GM21619 (cell line): ENCODE measurements around the gene LIPM.

Source experiments
- ATAC-seq: cut with Tn5 transposase; IDR thresholded peaks from one replicate; pipeline ENCODE4 v1.9.1; 2021; ENCODE audit not compliant: unreplicated experiment

The LIPM gene

DNA sequence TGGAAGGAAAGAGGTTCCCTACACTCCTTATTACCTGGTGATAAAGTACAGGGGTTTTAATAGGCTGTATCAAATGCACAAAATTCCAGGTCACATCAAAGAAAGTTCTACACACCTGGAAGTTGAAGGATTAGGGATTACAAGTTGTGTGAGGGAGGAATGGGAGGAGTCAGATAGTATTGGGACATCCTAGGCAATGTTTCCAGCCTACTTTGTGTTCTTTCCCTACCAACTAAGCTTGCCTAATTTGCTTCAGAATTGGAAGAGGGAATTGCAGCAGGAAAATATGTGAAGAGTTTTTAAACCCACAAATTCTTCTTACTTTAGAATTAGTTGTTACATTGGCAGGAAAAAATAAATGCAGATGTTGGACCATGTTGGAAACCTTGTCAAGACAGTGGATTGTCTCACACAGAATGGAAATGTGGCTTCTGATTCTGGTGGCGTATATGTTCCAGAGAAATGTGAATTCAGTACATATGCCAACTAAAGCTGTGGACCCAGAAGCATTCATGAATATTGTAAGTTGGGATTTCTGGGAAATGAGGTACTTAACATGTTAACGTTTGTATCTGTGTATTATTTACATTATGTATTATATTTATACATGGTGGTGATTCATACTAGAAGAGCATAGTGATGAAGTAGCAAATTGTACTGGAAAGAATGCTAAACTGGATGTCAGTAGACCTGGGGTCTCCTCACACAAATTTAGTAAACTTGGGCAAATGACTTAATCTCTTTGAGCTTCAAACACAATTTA is at the start of gene LIPM:
Gene LIPM (plus strand): TSS at position 208 of the 763 bp plus-strand sequence. CDS start 167 bp downstream, at position 375.
- no peak for ATAC-seq

GRCh38 chr10:88754287-88754686 is 48.2 kb upstream of the LIPM start:
- no peak for ATAC-seq

- ATAC-seq = peak; percentile 78
These were observed 46.8 kb upstream of the LIPM start for GRCh38 chr10:88755753-88756152.

DNA sequence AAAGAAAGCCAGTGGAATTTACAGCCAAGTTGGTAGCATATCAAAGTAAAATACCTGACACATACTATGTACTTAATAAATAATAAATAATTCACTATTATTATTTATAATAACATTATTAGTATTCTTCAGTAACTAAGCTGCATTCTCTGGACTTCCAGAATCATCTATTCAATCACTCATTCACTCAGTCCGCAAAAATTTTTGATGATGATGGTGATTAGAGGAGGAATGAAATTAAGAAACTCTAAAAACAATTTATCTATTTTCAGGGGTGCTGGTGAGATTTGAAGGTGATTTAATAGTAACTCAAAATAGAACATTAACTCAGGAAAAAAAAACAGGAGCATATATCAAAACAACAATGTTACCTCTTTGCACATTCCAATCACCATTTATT is 45.9 kb upstream of the LIPM start:
- no peak for ATAC-seq

DNA sequence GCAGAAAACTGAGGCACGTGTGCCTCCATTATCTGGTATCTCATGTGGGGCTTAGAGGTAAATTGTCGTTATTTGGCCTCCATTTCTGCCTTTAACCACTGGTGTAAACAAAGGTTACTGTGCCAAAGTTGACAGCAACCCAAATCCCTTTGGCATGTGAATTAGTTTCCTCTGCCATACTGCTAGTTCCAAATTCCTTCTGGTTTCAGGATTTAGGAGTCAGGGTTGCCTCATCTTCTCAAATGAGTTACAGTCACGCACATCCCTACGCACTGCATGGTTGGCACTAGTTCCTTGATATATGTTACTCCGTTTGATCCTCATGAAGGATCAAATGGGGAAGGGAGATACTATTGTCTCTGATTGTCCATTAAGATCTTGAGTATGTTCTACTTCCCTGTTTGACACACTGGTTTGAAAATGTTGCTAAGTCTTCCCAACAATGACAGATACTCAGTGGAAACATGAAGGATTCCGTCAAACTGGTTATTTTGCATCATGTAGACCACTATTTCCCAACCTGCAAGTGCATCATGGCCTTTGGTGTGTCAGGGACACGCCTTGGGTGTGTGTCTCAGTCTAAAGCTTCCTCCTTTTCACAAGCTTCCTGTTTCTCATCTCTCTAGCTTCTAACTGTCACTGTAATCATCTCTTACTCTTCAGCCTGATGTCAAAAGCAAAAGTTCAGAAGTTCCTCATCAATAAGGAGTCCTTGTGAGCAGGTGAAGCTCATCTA is 43.0 kb upstream of the LIPM start, which contains the start of gene LIPN:
Gene LIPN (plus strand): TSS at position 655 of the 736 bp plus-strand sequence. CDS start 1,386 bp downstream, outside the sequence.
- ATAC-seq = no peak

- ATAC-seq = no peak
These were observed 39.6 kb upstream of the LIPM start for GRCh38 chr10:88762906-88763305.

DNA sequence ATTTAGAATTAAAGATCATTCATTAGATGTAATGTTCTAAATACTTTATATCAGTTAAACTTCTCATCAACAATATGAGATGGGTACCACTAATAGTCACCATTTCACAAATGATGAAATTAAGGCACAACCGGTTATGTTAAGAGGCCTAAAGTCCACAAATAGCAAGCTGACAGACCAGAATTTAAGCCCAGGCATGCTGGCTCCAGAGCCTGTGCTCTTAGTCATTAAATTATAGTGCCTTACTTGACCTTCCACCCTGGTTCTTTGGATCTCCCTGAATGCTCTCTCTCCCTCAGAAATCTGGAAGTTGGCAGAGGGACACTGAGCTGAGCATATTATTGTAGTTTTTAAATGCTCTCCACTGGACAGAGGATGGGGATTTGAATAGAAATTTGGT is 39.1 kb upstream of the LIPM start:
- ATAC-seq = no peak

- peak; percentile 44 for ATAC-seq
These were observed 38.4 kb upstream of the LIPM start for GRCh38 chr10:88764110-88764509.

- no peak for ATAC-seq
These were observed 36.7 kb upstream of the LIPM start for GRCh38 chr10:88765816-88766215.

DNA sequence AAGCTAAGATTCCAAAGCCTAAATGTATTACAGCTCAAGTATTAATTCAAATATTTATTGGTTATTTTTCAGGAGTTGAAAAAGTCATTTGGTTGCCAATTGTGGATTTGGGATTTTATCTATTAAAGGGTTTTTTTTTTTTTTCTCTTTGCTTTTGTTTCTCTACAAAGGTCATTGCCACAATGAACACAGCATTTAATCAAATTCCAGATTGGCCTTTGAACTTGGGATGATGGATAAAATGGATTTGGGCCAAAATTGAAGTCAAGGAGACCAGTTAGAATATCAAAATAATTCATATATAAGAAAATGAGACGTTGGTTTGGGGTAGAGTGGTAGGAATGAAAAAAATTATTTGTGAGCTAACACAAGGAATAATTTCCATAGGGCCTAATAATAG is 33.1 kb upstream of the LIPM start:
- no peak for ATAC-seq

GRCh38 chr10:88781206-88781605 is 21.3 kb upstream of the LIPM start:
- ATAC-seq = no peak

DNA sequence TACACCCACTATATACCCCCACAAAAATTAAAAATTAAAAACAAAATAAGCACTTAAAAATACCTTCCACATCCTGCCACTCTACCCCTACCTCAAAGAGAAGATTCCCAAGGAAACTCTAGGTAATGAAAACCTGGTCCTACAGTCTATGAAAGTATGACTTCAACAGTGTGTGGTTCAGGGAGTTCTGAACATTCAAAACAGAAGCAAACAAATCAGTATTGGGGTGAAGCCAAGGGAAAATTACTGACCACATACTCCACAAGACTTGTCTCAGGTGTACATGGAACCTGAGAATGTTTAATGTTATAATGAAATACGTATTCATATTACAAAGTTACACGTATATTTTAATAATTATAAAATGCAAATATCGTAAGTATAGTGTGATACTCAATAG is 20.3 kb upstream of the LIPM start:
- ATAC-seq = no peak

GRCh38 chr10:88783724-88784123 is 18.8 kb upstream of the LIPM start:
- no peak for ATAC-seq

GRCh38 chr10:88786032-88786770 is 16.3 kb upstream of the LIPM start:
- no peak for ATAC-seq

GRCh38 chr10:88787463-88787862 is 15.1 kb upstream of the LIPM start:
- no peak for ATAC-seq

DNA sequence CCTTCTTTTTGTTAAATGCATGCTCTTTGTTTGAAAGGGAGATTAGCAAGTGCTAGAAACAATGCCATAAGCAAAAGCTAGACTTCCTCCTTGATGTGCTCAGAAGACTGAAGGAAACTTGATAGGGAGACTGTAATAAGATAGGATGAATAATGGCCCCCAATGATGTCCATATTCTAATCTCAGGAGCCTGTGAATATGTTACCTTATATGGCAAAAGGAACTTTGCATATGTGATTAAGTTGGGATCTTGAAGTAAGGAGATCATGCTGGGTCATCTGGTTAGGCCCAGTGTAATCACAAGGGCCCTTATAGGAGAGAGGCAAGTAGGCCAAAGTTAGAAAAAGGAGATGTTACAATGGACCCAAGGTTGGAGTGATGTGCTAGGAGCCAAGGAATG is 13.6 kb upstream of the LIPM start:
- ATAC-seq = no peak

- no peak for ATAC-seq
These were observed 10.6 kb upstream of the LIPM start for GRCh38 chr10:88791924-88792323.

DNA sequence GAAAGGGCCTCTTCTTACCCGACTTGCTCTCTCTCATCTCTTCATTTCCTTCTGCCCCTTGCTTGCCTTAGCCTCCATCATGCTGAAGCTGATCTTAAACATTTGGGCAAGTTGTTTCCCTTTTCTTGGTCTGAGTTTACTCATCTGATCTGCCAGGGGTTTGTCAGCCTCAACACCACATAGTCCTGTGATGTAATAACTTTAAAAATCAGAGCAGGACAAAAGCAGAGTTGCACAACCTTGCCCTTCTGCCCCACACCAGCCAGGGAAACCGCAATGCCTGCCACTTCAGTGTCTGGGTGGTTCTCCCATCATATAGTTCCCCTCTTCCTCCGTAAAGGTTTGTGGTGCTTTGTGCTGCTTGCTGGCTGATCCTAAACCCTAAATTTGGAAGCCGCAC is 9.9 kb upstream of the LIPM start:
- ATAC-seq = no peak

GRCh38 chr10:88793712-88794299 is 8.7 kb upstream of the LIPM start:
- no peak for ATAC-seq

DNA sequence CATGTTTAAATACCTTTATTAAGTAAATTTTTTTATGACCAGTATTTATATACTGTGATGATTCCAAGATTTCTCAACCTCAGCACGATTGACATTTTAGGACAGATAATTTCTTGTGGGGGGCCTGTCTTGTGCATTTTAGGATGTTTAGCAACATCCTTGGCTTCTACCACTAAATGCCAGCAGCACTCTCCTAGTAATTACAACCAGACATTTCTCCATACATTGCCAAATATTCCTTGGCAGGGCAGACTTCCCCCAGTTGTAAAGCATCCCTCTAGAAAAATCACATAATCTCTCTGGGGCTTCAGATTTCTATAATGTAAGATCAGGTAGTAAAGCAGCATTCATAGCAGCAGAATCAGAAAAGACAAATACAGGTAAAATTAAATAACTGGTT is 7.8 kb upstream of the LIPM start:
- ATAC-seq = no peak
